ENCODE results near the gene CYP2A7. TPM values are rescaled to one million over a fixed set of nuclear protein-coding genes. Genes with fewer than 3 reads are reported as not detected.
"Not testable (repeated sequence)": the region's sequence is repeated elsewhere in the genome, so short reads cannot be mapped to it uniquely, and the experiment has no call there.

The CYP2A7 gene
- total RNA-seq, 1 donor from 2014 or later = not detected

DNA sequence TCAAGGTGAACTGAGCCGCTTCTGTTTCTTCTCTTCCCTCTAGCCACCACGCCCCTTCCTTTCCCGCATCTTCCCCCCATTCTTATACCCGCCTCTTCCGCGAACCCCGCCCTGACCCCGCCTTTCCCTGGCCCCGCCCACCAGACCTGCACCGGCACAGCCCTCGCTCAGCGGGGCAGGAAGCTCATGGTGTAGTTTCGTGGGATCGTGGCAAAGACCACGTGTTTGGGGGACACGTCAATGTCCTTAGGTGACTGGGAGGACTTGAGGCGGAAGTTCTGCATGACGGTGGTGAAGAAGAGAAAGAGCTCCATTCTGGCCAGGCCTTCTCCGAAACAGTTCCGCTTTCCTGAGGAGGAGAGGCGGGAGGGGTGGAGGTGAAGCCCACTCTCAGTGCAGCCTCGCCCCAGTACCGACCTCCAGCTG is 6.5 kb downstream of the CYP2A7 start:
- H3K4me1 Mint-ChIP-seq = not testable (repeated sequence)

DNA sequence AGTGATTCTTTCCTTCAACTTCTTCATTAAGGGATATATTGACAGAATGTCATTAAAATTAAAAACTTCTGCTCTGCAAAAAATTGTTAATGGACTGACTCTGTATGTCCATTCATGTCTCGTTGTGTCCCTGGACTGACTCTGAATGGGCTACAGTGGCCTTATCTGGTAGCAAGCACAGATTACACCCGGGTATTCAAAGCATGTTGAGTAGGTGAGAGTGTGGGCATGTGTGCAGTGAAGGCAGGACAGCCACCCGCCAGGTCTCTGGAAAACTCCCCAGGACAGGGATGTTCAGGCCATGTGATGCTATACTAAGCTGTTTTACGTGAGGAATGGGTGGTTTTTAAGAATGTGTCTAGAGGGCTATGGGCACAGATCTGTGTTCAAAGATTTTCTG is 7.2 kb downstream of the CYP2A7 start:
- DNase-seq; H3K4me1 Mint-ChIP-seq; H3K36me3 Mint-ChIP-seq (ENCODE audit: low read depth); H3K27ac Mint-ChIP-seq; intact Hi-C loops (cut with micrococcal nuclease): not testable (repeated sequence)
- H3K4me3 Mint-ChIP-seq = peak overlapping the region; percentile 73
- H3K9me3 Mint-ChIP-seq = peaks cover 24% of the 10 kb centered on the region
- peaks cover 50% of the 10 kb centered on the region for H3K27me3 Mint-ChIP-seq

More for the DNA sequence above, 6.5 kb downstream of the CYP2A7 start:
- peak; percentile 95 for DNase-seq
- Mint-ChIP-seq H3K4me3 (peak overlapping the region; percentile 73), H3K9me3 (peaks cover 22% of the 10 kb centered on the region), H3K27ac (peak overlapping the region; percentile 56), H3K27me3 (peaks cover 47% of the 10 kb centered on the region)
- H3K36me3 Mint-ChIP-seq (ENCODE audit: low read depth); intact Hi-C loops (cut with micrococcal nuclease): not testable (repeated sequence)

DNA sequence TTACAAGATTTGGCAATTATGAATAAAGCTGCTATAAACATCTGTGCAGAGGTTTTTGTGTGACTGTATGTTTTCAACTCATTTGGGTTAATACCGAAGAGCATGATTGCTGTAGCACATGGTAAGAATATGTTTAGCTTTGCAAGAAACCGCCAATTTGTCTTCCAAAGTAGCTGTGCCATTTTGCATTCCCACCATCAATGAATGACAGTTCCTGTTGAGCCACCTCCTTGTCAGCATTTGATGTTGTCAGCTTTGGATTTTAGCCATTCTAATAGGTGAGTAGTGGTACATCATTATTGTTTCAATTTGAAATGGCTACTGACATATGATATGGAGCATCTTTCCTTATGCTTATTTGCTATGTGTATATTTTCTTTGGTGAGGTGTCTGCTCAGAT is 8.2 kb downstream of the CYP2A7 start:
- intact Hi-C loops (cut with micrococcal nuclease); DNase-seq; H3K4me1 Mint-ChIP-seq; H3K27ac Mint-ChIP-seq; H3K4me3 Mint-ChIP-seq; H3K36me3 Mint-ChIP-seq (ENCODE audit: low read depth): not testable (repeated sequence)
- peaks cover 24% of the 10 kb centered on the region for H3K9me3 Mint-ChIP-seq
- H3K27me3 Mint-ChIP-seq = peaks cover 43% of the 10 kb centered on the region

DNA sequence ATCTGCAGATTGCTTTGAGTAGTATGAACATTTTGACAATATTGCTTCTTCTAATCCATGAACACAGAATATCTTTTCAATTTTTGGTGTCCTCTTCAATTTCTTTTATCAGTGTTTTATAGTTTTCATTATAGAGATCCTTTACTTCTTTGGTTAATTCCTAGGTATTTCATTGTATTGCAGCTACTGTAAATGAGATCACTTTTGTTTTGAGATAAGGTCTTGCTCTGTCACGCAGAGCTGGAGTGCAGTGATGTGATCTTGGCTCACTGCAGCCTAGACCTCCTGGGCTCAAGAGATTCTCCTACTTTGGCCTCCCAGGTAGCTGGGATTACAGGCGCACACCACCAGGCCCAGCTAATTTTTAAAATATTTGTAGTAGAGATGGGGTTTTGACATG is 9.8 kb downstream of the CYP2A7 start:
- intact Hi-C loops (cut with micrococcal nuclease) = no loop called here
- DNase-seq = no peak
- Mint-ChIP-seq H3K27ac (peak overlapping the region; percentile 10), H3K4me3 (no peak overlapping the region), H3K27me3 (peaks cover 43% of the 10 kb centered on the region), H3K4me1 (peaks cover 8% of the 10 kb centered on the region), H3K9me3 (peaks cover 24% of the 10 kb centered on the region), H3K36me3 (ENCODE audit: low read depth) (no peaks in the 10 kb centered on the region)

DNA sequence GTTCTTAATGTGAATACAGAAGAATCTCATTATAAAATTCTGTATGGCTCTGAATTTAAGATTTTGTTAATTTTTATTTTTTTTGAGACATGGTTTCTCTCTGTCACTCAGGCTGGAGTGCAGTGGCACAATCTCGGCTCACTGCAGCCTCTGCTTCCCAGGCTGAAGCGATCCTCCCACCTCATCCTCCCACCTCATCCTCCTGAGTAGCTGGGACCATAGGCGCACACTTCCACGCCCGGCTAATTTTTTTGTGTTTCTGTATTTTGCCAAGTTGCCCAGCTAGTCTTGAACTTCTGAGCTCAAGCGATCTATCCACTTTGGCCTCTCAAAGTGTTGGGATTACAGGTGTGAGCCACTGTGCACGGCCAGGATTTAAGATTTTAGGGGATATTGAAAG is 14.3 kb downstream of the CYP2A7 start:
- Mint-ChIP-seq H3K36me3 (ENCODE audit: low read depth) (no peaks in the 10 kb centered on the region), H3K27me3 (peaks cover 39% of the 10 kb centered on the region), H3K4me3 (no peak overlapping the region), H3K4me1 (no peaks in the 10 kb centered on the region), H3K27ac (no peak overlapping the region), H3K9me3 (peaks cover 6% of the 10 kb centered on the region)
- DNase-seq = no peak
- intact Hi-C loops (cut with micrococcal nuclease) = no loop called here

DNA sequence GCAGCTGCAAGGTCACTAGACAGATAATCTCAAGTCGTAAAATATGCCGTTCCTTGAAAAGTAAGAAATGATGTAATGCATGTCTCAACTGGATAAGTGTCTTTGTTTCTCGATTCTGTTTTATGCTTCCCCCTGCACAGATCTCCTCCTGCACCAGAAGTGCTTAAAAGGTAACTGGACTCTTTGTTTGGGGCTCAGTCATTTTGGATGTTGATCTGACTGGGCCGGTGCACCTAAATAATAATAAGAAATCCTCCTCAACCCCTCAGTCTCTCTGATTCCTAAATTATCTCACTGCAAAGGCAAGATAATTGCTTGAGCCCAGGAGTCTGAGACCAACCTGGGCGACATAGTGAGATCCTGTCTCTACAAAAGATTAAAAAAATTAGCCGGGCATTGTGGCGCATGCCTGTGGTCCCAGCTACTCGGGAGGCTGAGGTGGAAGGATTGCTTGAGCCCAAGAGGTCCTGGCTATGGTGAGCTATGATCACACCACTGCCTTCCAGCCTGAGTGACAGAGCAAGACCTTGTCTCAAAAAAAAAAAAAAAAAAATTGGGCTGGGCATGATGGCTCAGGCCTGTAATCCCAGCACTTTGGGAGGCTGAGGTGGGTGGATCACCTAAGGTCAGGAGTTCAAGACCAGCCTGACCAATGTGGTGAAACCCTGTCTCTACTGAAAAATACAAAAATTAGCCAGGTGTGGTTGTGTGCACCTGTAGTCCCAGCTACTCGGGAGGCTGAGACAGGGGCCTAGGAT is 17.1 kb downstream of the CYP2A7 start:
- DNase-seq; intact Hi-C loops (cut with micrococcal nuclease); H3K4me3 Mint-ChIP-seq; H3K27ac Mint-ChIP-seq; H3K9me3 Mint-ChIP-seq; H3K4me1 Mint-ChIP-seq; H3K36me3 Mint-ChIP-seq (ENCODE audit: low read depth): not testable (repeated sequence)
- peaks cover 23% of the 10 kb centered on the region for H3K27me3 Mint-ChIP-seq

DNA sequence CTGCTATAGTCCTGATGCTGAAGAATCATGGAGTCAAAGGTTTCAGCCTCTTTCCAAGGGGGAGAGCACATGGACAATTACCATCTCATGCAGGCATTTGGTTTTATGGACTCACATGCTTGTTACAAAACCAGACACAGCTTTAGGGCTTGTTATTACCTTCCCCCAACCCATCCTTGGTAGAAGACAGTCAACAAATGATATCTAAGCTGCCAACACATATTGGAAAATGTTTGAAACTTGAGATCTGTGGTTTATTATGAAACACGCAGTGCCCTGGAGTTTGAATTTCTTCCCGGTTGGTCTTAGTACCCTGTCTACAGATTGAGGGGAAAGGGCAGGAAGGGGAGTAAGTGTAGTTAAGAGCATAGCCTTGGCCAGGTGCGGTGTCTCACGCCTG is 19.2 kb downstream of the CYP2A7 start:
- H3K36me3 Mint-ChIP-seq (ENCODE audit: low read depth) = no peaks in the 10 kb centered on the region
- H3K9me3 Mint-ChIP-seq = no peaks in the 10 kb centered on the region

DNA sequence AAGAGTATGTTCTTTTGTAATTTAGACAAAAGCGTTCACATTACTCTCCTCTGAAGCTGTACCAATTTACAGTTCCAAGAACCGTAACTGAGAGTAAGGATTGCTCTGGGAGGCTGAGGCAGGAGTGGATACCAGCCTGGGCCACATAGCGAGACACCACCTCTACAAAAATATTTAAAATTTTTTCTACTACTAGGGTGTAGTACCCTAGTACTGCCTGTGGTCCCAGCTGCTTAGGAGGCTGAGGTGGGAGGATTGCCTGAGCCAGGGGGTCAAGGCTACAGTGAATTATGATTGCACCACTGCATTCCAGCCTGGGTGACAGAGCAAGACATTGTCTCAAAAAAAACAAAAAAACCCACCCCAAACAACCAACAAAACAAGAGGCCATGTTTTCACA is 19.7 kb downstream of the CYP2A7 start:
- no peaks in the 10 kb centered on the region for H3K36me3 Mint-ChIP-seq (ENCODE audit: low read depth)
- no peak overlapping the region for H3K4me3 Mint-ChIP-seq
- intact Hi-C loops (cut with micrococcal nuclease) = no loop called here
- peaks cover 11% of the 10 kb centered on the region for H3K27me3 Mint-ChIP-seq
- no peak overlapping the region for H3K27ac Mint-ChIP-seq
- DNase-seq = no peak
- H3K4me1 Mint-ChIP-seq = no peaks in the 10 kb centered on the region
- H3K9me3 Mint-ChIP-seq = no peaks in the 10 kb centered on the region

More for the DNA sequence above, 19.2 kb downstream of the CYP2A7 start:
- intact Hi-C loops (cut with micrococcal nuclease) = no loop called here
- no peak overlapping the region for H3K4me3 Mint-ChIP-seq
- DNase-seq = no peak
- no peaks in the 10 kb centered on the region for H3K4me1 Mint-ChIP-seq
- H3K27ac Mint-ChIP-seq = no peak overlapping the region
- peaks cover 13% of the 10 kb centered on the region for H3K27me3 Mint-ChIP-seq

DNA sequence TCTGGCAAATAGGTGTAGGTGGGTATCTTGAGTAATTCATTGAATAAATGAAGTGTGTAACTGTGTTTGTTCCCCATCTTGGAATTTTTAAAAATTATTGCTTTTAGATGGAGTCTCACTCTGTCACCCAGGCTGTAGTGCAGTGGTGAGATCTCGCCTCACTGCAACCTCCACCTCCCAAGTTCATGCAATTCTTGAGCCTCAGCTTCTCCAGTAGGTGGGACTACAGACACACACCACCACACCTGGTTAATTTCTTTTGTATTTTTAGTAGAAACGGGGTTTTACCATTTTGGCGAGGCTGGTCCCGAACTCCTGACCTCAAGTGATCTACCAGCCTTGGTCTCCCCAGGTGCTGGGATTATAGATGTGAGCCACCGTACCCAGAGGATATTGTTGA is 23.9 kb downstream of the CYP2A7 start:
- H3K27ac Mint-ChIP-seq = no peak overlapping the region
- H3K27me3 Mint-ChIP-seq = peaks cover 6% of the 10 kb centered on the region
- no peak for DNase-seq
- no peak overlapping the region for H3K4me3 Mint-ChIP-seq
- no peaks in the 10 kb centered on the region for H3K4me1 Mint-ChIP-seq
- no peaks in the 10 kb centered on the region for H3K36me3 Mint-ChIP-seq (ENCODE audit: low read depth)
- no peaks in the 10 kb centered on the region for H3K9me3 Mint-ChIP-seq
- intact Hi-C loops (cut with micrococcal nuclease) = no loop called here

DNA sequence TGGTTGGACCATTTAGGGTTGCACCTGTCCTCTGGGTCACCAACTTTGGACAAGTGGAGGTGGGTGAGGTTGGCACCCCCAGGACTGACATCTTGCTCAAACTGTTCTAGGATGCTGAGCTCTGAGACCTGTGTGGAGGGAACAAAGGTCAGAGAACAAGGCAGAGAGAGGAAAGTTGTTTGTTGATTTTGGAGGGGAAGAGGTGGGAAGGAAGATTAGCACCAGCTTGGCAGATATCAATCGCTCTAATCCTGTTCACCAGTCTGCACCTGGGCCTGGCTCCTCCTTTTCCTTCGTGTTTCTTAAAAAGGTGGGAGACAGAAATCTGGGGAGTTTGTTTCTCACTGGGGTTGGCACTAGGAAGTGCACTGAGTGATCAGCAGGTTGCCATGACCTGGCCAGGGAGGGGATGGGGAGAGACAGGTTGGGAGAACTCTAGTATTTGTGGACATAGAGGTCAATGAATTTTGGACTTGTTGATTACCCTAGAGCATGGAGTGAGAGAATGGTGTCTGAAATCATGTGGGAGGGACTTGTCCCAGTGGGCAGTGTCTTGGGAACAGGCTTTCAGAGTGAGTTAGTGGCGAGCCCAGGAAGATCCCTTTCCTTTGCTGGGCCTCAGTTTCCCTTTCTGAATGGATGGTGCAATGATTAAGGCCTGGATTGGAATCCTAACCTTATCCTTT is 29.4 kb downstream of the CYP2A7 start:
- H3K27me3 Mint-ChIP-seq = peaks cover 40% of the 10 kb centered on the region
- intact Hi-C loops (cut with micrococcal nuclease); DNase-seq; H3K9me3 Mint-ChIP-seq; H3K4me1 Mint-ChIP-seq; H3K4me3 Mint-ChIP-seq; H3K27ac Mint-ChIP-seq; H3K36me3 Mint-ChIP-seq (ENCODE audit: low read depth): not testable (repeated sequence)

DNA sequence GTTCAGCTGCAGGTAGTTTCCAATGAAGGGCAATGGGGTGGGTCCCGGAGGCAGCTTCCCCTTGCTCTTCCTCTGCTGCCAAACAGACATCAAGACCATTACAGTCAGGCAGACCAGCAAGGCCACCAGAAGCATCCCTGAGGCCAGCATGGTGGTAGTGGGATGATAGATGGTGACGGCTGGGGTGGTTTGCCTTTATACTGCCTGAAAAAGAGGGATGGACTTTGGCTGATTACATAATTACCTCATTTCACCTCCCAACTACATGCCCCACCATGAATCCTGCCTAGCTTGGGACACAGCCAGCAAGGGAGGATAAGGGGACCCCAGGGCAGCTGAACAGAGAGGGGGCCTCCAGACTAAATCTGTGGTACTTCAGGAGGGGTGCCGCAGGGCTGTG is 31.8 kb downstream of the CYP2A7 start, which contains the start of gene CYP2A6:
Gene CYP2A6, minus strand, starts transcription at position 171 of the 400 bp plus-strand sequence. Its CDS starts 21 bp downstream, at position 150.
- H3K4me1 Mint-ChIP-seq = not testable (repeated sequence)

DNA sequence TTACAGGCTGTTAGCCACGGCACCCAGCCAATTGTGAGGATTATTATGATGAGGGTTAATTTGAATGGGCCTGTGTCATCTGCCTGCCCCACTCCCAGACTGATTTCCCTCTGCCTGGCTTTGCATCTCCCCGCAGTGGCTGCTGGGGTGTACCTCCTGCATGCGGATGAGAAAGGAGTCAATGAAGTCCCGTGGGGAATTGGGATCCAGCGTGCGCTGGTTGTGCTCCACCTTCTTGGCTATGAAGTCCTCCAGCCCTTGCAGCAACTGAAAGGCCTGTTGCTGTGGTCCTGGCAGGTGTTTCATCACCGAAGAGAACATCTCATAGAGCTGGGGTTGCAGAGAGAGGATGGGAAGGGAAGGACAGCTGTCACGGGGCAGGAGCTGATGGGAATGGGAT is 35.3 kb downstream of the CYP2A7 start:
- H3K9me3 Mint-ChIP-seq; intact Hi-C loops (cut with micrococcal nuclease); H3K27ac Mint-ChIP-seq; H3K4me3 Mint-ChIP-seq; DNase-seq; H3K36me3 Mint-ChIP-seq (ENCODE audit: low read depth): not testable (repeated sequence)
- H3K4me1 Mint-ChIP-seq = peaks cover 16% of the 10 kb centered on the region
- peaks cover 48% of the 10 kb centered on the region for H3K27me3 Mint-ChIP-seq

More for the DNA sequence above, 31.8 kb downstream of the CYP2A7 start, which contains the start of gene CYP2A6:
- H3K27ac Mint-ChIP-seq; DNase-seq; H3K9me3 Mint-ChIP-seq; H3K36me3 Mint-ChIP-seq (ENCODE audit: low read depth); H3K4me3 Mint-ChIP-seq; intact Hi-C loops (cut with micrococcal nuclease): not testable (repeated sequence)
- peaks cover 51% of the 10 kb centered on the region for H3K27me3 Mint-ChIP-seq

DNA sequence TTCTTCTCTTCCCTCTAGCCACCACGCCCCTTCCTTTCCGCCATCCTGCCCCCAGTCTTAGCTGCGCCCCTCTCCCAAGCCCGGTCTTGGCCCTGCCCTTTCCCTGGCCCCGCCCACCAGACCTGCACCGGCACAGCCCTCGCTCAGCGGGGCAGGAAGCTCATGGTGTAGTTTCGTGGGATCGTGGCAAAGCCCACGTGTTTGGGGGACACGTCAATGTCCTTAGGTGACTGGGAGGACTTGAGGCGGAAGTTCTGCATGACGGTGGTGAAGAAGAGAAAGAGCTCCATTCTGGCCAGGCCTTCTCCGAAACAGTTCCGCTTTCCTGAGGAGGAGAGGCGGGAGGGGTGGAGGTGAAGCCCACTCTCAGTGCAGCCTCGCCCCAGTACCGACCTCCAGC is 38.4 kb downstream of the CYP2A7 start:
- H3K36me3 Mint-ChIP-seq (ENCODE audit: low read depth); intact Hi-C loops (cut with micrococcal nuclease); H3K9me3 Mint-ChIP-seq: not testable (repeated sequence)
- DNase-seq = peak; percentile 92
- peak overlapping the region; percentile 76 for H3K27ac Mint-ChIP-seq
- peak overlapping the region; percentile 75 for H3K4me3 Mint-ChIP-seq
- peaks cover 11% of the 10 kb centered on the region for H3K4me1 Mint-ChIP-seq
- H3K27me3 Mint-ChIP-seq = peaks cover 42% of the 10 kb centered on the region

DNA sequence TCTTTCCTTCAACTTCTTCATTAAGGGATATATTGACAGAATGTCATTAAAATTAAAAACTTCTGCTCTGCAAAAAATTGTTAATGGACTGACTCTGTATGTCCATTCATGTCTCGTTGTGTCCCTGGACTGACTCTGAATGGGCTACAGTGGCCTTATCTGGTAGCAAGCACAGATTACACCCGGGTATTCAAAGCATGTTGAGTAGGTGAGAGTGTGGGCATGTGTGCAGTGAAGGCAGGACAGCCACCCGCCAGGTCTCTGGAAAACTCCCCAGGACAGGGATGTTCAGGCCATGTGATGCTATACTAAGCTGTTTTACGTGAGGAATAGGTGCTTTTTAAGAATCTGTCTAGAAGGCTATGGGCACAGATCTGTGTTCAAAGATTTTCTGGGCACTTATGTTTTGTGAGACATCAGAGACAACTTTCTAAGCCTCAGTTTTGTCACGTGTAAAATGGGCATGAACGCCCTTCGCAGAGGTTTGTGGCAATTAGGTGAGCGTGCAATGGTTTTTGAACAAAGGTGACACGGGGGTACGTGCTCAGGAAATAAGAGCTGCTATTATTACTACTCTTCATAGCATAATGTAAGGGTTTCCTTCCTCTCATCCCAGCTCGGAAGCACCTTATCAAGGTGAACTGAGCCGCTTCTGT is 38.9 kb downstream of the CYP2A7 start:
- Mint-ChIP-seq H3K4me1 (peaks cover 11% of the 10 kb centered on the region), H3K27me3 (peaks cover 39% of the 10 kb centered on the region), H3K27ac (peak overlapping the region; percentile 76), H3K4me3 (peak overlapping the region; percentile 75)
- H3K36me3 Mint-ChIP-seq (ENCODE audit: low read depth); DNase-seq; H3K9me3 Mint-ChIP-seq; intact Hi-C loops (cut with micrococcal nuclease): not testable (repeated sequence)
